ENCODE measurements around the gene ZNF236. TPM values are rescaled to one million over a fixed set of nuclear protein-coding genes. Genes with fewer than 3 reads are reported as not detected.

ZNF236 gene
- total and polyA plus RNA-seq, 2 of the 13 experiments (the other 11 are each of a cell fraction or from before 2014, with no cell fraction given), result 3.0 to 7.2 TPM

- TF ChIP-seq ATF4 (CRISPR knock-in tag; IDR thresholded peaks at IDR 0.05) (no peak), SAP130 (CRISPR knock-in tag; IDR thresholded peaks at IDR 0.05; ENCODE audit: low read depth) (no peak)
Measured at GRCh38 chr18:76834379-76834778, 12.0 kb downstream of the ZNF236 start (continued).

- POLR2A ChIA-PET, result interaction anchor here (1.3 kb wide), 1 partner anchor 9 kb away, joined by 3 read pairs; no protein-coding TSS in a partner anchor
- no peak for TF ChIP-seq ZNF34 (CRISPR knock-in tag; IDR thresholded peaks at IDR 0.05; ENCODE audit: borderline replicate concordance)
- TF ChIP-seq, protein P1, sequence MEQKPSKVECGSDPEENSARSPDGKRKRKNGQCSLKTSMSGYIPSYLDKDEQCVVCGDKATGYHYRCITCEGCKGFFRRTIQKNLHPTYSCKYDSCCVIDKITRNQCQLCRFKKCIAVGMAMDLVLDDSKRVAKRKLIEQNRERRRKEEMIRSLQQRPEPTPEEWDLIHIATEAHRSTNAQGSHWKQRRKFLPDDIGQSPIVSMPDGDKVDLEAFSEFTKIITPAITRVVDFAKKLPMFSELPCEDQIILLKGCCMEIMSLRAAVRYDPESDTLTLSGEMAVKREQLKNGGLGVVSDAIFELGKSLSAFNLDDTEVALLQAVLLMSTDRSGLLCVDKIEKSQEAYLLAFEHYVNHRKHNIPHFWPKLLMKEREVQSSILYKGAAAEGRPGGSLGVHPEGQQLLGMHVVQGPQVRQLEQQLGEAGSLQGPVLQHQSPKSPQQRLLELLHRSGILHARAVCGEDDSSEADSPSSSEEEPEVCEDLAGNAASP (CRISPR knock-in tag; IDR thresholded peaks at IDR 0.05; ENCODE audit: borderline replicate concordance), result no peak
- no peak for TF ChIP-seq ZNF263 (CRISPR knock-in tag; IDR thresholded peaks at IDR 0.05)
- no peak for TF ChIP-seq ZFP41 (CRISPR knock-in tag; IDR thresholded peaks at IDR 0.05; ENCODE audit: borderline replicate concordance)
- no peak for TF ChIP-seq SP140L (CRISPR knock-in tag; IDR thresholded peaks at IDR 0.05; ENCODE audit: borderline replicate concordance)
- TF ChIP-seq SYNCRIP (IDR thresholded peaks at IDR 0.05; ENCODE audit: insufficient read depth, low read depth, low read length), result no peak
- TF ChIP-seq, protein P2, sequence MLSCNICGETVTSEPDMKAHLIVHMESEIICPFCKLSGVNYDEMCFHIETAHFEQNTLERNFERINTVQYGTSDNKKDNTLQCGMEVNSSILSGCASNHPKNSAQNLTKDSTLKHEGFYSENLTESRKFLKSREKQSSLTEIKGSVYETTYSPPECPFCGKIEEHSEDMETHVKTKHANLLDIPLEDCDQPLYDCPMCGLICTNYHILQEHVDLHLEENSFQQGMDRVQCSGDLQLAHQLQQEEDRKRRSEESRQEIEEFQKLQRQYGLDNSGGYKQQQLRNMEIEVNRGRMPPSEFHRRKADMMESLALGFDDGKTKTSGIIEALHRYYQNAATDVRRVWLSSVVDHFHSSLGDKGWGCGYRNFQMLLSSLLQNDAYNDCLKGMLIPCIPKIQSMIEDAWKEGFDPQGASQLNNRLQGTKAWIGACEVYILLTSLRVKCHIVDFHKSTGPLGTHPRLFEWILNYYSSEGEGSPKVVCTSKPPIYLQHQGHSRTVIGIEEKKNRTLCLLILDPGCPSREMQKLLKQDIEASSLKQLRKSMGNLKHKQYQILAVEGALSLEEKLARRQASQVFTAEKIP (CRISPR knock-in tag; IDR thresholded peaks at IDR 0.05; ENCODE audit: borderline replicate concordance), result no peak
- TF ChIP-seq NONO (IDR thresholded peaks at IDR 0.05), result no peak
- no peak for TF ChIP-seq NONO (CRISPR knock-in tag; conservative IDR thresholded peaks at IDR 0.05)
- no peak for TF ChIP-seq ZNF180 (CRISPR knock-in tag; IDR thresholded peaks at IDR 0.05; ENCODE audit: borderline replicate concordance, low read depth)
- no peak for TF ChIP-seq HIVEP1 (CRISPR knock-in tag; IDR thresholded peaks at IDR 0.05)
- no peak for TF ChIP-seq SMARCC2 (IDR thresholded peaks at IDR 0.05)
Measured at GRCh38 chr18:76835380-76835779, 13.0 kb downstream of the ZNF236 start.

More at GRCh38 chr18:76835380-76835779, 13.0 kb downstream of the ZNF236 start:
- CTCF ChIA-PET (ENCODE audit: low intra/inter-chr PET ratio, low total read pairs), result no interaction called here
- FAIRE-seq (no peak), DNase-seq (ENCODE audit: low spot score) (no peak), ATAC-seq (no peak)
- peaks cover 18% of the 10 kb centered on the region for H3K4me1 ChIP-seq (ENCODE audit: insufficient read depth, low read length)
- peaks cover 30% of the 10 kb centered on the region for H3K79me2 ChIP-seq (ENCODE audit: insufficient read depth, low read length)
- in situ Hi-C loops (cut with HindIII; ENCODE audit: extremely low pct_ligation_motif_present, low pct_unique_long_range_greater_than_20kb) (no loop called here), intact Hi-C loops (cut with micrococcal nuclease; ENCODE audit: unreplicated experiment) (no loop called here)
- H3K9ac ChIP-seq (ENCODE audit: insufficient read depth, low read depth, low read length), result no peak overlapping the region
- no peaks in the 10 kb centered on the region for H3K36me3 ChIP-seq (replicated peaks in 1 of 2; ENCODE audit: control insufficient read depth in 1 of 2, insufficient read depth in 2 of 2, low read length in 2 of 2)
- no peaks in the 10 kb centered on the region for H3K9me3 ChIP-seq (ENCODE audit: low read length)
- H3K27me3 ChIP-seq (ENCODE audit: control insufficient read depth in 1 of 2, insufficient read depth in 2 of 2, low read length in 2 of 2), result no peaks in the 10 kb centered on the region
- no peak overlapping the region for H3K4me2 ChIP-seq (ENCODE audit: low read depth, low read length)
- BruUV-seq (replicated peaks), result no TSS peak
- H3K4me3 ChIP-seq (replicated peaks in 1 of 3; ENCODE audit: insufficient read depth in 1 of 3, low read depth in 2 of 3, low read length in 3 of 3), result no peak overlapping the region
- no peak overlapping the region for H3K27ac ChIP-seq (ENCODE audit: extremely low read length, insufficient read depth, low read length)
- no peaks in the 10 kb centered on the region for H4K20me1 ChIP-seq (ENCODE audit: insufficient read depth, low read length)
- no peak overlapping the region for H2AFZ ChIP-seq (ENCODE audit: low read length)
